Endothelial cell (in vitro differentiated cells): ENCODE results near the gene PPA2. TPM values are rescaled to one million over a fixed set of nuclear protein-coding genes. Genes with fewer than 3 reads are reported as not detected.

Experiments used
- DNase-seq: peaks from one replicate; pipeline ENCODE4 v3.0.0; 2021; ENCODE audit warnings: low spot score
- H3K27ac Mint-ChIP-seq: one replicate; pipeline ENCODE4 v1.8.0; 2021; ENCODE audit warnings: mixed read lengths, inconsistent platforms; ENCODE audit not compliant: unreplicated experiment
- H3K27me3 Mint-ChIP-seq: one replicate; pipeline ENCODE4 v1.8.0; 2021; ENCODE audit warnings: mild to moderate bottlenecking, moderate library complexity, mixed read lengths, inconsistent platforms; ENCODE audit not compliant: unreplicated experiment
- H3K36me3 Mint-ChIP-seq: one replicate; pipeline ENCODE4 v1.8.0; 2021; ENCODE audit warnings: mild to moderate bottlenecking, low read depth, mixed read lengths, inconsistent platforms; ENCODE audit not compliant: unreplicated experiment
- H3K4me1 Mint-ChIP-seq: one replicate; pipeline ENCODE4 v1.8.0; 2021; ENCODE audit warnings: mild to moderate bottlenecking, mixed read lengths, inconsistent platforms; ENCODE audit not compliant: unreplicated experiment
- H3K4me3 Mint-ChIP-seq: one replicate; pipeline ENCODE4 v1.8.0; 2021; ENCODE audit warnings: mild to moderate bottlenecking, mixed read lengths, inconsistent platforms; ENCODE audit not compliant: unreplicated experiment
- H3K9me3 Mint-ChIP-seq: one replicate; pipeline ENCODE4 v1.8.0; 2021; ENCODE audit warnings: mixed read lengths, inconsistent platforms; ENCODE audit not compliant: unreplicated experiment
- CTCF ChIP-seq: fragments of 200-600 bp; sonication (generic); IDR thresholded peaks from one replicate; pipeline ENCODE4 v1.5.0; 2021; ENCODE audit warnings: antibody characterized with exemption; ENCODE audit not compliant: unreplicated experiment
- total RNA-seq: library from RNA; stranded (reverse); fragmentation: NEBNext Ultra II Directional; extraction: Animal tissue kit (Norgen Biotek cat#: 25700); gene quantifications from one replicate; pipeline ENCODE4 v1.2.1, GENCODE V29; 2021; ENCODE audit not compliant: unreplicated experiment

PPA2 gene
- total RNA-seq, 1 donor from 2014 or later: 45.5 TPM

DNA sequence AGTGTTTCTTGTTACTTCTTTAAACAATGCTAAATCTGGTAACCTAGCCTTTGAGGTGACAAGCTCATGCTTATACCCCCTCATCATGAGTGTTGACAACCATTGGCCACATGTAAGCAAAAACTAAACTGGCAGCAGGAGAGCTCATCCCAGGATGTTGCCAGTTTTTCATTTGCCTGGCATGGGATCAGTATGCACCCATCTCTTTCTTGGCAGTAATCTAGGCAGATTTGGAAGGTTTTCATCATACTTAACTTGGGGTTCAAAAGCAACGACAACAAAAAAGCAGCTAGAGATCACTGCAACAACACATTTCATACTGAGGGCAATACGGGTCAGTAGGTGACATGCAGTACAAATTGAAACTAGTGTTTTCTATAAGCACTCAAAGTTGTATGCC is 122.0 kb downstream of the PPA2 start:
- DNase-seq: no peak
- H3K27me3 Mint-ChIP-seq: no peaks in the 10 kb centered on the region
- H3K4me3 Mint-ChIP-seq: no peak overlapping the region
- peaks cover 4% of the 10 kb centered on the region for H3K4me1 Mint-ChIP-seq
- H3K9me3 Mint-ChIP-seq: no peaks in the 10 kb centered on the region
- no peak overlapping the region for H3K27ac Mint-ChIP-seq
- no peaks in the 10 kb centered on the region for H3K36me3 Mint-ChIP-seq
- TF ChIP-seq CTCF: no peak

GRCh38 chr4:105350859-105351490 is 122.9 kb downstream of the PPA2 start:
- H3K36me3 Mint-ChIP-seq: no peaks in the 10 kb centered on the region
- no peak for DNase-seq
- peaks cover 4% of the 10 kb centered on the region for H3K4me1 Mint-ChIP-seq
- H3K4me3 Mint-ChIP-seq: no peak overlapping the region
- no peaks in the 10 kb centered on the region for H3K9me3 Mint-ChIP-seq
- no peak for TF ChIP-seq CTCF
- H3K27me3 Mint-ChIP-seq: no peaks in the 10 kb centered on the region
- H3K27ac Mint-ChIP-seq: no peak overlapping the region

DNA sequence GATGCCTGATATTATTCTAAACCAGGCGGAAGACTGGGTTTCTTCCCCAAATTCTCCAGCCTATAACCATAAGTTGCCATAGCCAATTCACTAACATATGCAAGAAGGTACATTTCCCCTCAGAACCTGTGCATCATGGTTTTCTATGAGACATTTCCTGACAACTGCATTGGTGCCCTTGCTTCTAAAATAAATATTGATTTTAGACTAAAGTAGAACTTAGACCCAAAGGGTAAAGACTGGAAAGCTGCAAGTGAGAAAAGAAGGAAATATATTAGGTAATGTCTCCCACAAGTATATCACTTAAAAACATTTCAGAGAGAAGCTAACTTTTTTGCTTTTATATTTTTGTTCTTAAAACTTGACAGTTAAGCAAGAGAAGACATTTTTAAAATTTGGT is 125.1 kb downstream of the PPA2 start:
- Mint-ChIP-seq H3K4me1 (peaks cover 12% of the 10 kb centered on the region), H3K27me3 (no peaks in the 10 kb centered on the region), H3K4me3 (no peak overlapping the region), H3K27ac (no peak overlapping the region), H3K9me3 (no peaks in the 10 kb centered on the region), H3K36me3 (no peaks in the 10 kb centered on the region)
- no peak for TF ChIP-seq CTCF
- DNase-seq: no peak

DNA sequence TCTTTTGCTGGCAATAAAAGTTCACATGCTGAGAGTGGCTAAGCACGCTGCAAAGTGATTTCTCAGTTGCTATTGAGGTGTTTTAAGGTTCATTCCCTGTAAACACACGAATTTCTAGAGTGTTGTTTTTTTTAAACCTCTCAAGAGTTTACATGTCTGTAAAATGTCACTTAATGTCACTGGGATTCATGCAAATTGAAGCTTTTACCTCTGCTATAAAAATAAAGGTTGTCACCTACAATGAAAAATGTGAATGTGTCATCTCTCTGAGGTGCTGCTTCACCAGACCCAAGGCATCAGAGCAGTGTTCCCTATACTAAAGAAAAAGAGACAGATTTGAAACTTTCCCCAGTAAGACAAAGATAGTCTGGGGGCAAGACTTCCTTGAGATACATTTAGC is 127.0 kb downstream of the PPA2 start:
- Mint-ChIP-seq H3K27ac (no peak overlapping the region), H3K4me1 (peaks cover 15% of the 10 kb centered on the region), H3K36me3 (no peaks in the 10 kb centered on the region), H3K27me3 (no peaks in the 10 kb centered on the region), H3K9me3 (no peaks in the 10 kb centered on the region), H3K4me3 (no peak overlapping the region)
- DNase-seq: no peak
- no peak for TF ChIP-seq CTCF

DNA sequence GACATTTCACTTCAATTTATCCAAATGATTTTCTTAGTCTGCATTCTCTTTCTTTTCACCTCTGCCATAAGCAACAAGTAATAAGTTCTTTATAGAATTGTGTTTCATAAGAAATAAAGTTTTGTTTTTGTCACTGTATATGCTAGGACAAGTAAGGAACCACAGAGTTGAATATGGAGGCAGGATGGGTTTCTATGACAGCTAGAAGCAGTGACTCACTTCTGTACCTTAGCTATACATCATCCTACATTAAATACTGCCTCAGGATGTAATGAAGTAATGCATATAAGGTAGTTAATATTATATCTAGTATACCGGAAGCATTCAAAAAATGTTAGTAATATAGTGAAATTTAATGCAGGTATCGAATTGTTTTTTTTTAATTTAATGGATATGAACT is 128.0 kb downstream of the PPA2 start:
- peaks cover 12% of the 10 kb centered on the region for H3K4me1 Mint-ChIP-seq
- H3K27me3 Mint-ChIP-seq: no peaks in the 10 kb centered on the region
- no peak for TF ChIP-seq CTCF
- no peak overlapping the region for H3K27ac Mint-ChIP-seq
- H3K4me3 Mint-ChIP-seq: no peak overlapping the region
- no peaks in the 10 kb centered on the region for H3K9me3 Mint-ChIP-seq
- no peak for DNase-seq
- H3K36me3 Mint-ChIP-seq: no peaks in the 10 kb centered on the region
